Nephron progenitor cell (in vitro differentiated cells): ENCODE measurements around the gene DHX29.

ENCODE experiments used
- DNase-seq: peaks from one replicate; pipeline ENCODE4 v3.0.0; 2021
- H3K27ac Mint-ChIP-seq: 2 replicates; pipeline ENCODE4 v1.8.0; 2021; ENCODE audit warnings: mild to moderate bottlenecking, moderate library complexity, mixed read lengths
- H3K27me3 Mint-ChIP-seq: 2 replicates; pipeline ENCODE4 v1.8.0; 2021; ENCODE audit warnings: mild to moderate bottlenecking, low read depth, mixed read lengths; ENCODE audit not compliant: poor library complexity
- H3K36me3 Mint-ChIP-seq: 2 replicates; pipeline ENCODE4 v1.8.0; 2021; ENCODE audit warnings: low read depth, mixed read lengths
- H3K4me1 Mint-ChIP-seq: 2 replicates; pipeline ENCODE4 v1.8.0; 2021; ENCODE audit warnings: mixed read lengths
- H3K4me3 Mint-ChIP-seq: 2 replicates; pipeline ENCODE4 v1.8.0; 2021; ENCODE audit warnings: mild to moderate bottlenecking, moderate library complexity, mixed read lengths
- H3K9me3 Mint-ChIP-seq: 2 replicates; pipeline ENCODE4 v1.8.0; 2021; ENCODE audit warnings: mild to moderate bottlenecking, moderate library complexity, mixed read lengths
- TF ChIP-seq, protein P1 (sequence below): fragments of 200-600 bp; sonication (generic); IDR thresholded peaks from 2 replicates; pipeline ENCODE4 v1.5.0; 2021; ENCODE audit warnings: antibody characterized with exemption

The DHX29 gene

GRCh38 chr5:55258339-55258738, 49.2 kb downstream of the DHX29 start:
- H3K4me3 Mint-ChIP-seq = no peak overlapping the region
- TF ChIP-seq, protein P1, sequence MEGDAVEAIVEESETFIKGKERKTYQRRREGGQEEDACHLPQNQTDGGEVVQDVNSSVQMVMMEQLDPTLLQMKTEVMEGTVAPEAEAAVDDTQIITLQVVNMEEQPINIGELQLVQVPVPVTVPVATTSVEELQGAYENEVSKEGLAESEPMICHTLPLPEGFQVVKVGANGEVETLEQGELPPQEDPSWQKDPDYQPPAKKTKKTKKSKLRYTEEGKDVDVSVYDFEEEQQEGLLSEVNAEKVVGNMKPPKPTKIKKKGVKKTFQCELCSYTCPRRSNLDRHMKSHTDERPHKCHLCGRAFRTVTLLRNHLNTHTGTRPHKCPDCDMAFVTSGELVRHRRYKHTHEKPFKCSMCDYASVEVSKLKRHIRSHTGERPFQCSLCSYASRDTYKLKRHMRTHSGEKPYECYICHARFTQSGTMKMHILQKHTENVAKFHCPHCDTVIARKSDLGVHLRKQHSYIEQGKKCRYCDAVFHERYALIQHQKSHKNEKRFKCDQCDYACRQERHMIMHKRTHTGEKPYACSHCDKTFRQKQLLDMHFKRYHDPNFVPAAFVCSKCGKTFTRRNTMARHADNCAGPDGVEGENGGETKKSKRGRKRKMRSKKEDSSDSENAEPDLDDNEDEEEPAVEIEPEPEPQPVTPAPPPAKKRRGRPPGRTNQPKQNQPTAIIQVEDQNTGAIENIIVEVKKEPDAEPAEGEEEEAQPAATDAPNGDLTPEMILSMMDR = no peak

GRCh38 chr5:55254802-55255201, 52.7 kb downstream of the DHX29 start:
- no peak for DNase-seq
- Mint-ChIP-seq H3K4me3 (no peak overlapping the region), H3K9me3 (no peaks in the 10 kb centered on the region), H3K36me3 (peaks cover 15% of the 10 kb centered on the region), H3K27ac (peak overlapping the region; percentile 11), H3K4me1 (peaks cover 6% of the 10 kb centered on the region), H3K27me3 (no peaks in the 10 kb centered on the region)
- TF ChIP-seq, protein P1 = no peak

More at GRCh38 chr5:55258339-55258738, 49.2 kb downstream of the DHX29 start:
- Mint-ChIP-seq H3K27ac (no peak overlapping the region), H3K9me3 (no peaks in the 10 kb centered on the region), H3K4me1 (peaks cover 6% of the 10 kb centered on the region), H3K27me3 (no peaks in the 10 kb centered on the region), H3K36me3 (peaks cover 29% of the 10 kb centered on the region)
- no peak for DNase-seq

DNA sequence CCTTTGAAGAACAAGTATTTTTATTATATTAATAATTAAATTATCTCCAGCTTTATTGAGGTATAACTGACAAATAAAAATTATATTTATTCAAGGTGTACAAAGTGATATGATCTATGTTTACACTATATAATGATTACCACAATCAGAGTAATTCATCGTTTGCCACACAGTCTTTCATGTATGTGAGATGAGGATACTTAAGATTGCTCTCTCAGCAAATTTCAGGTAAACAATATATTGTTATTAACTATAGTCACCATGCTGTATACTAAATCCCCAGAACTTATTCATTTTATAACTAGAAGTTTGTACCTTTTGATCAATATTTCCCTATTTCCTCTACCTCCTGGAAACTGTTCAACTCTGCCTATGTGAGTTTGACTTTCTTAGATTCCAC, 57.4 kb downstream of the DHX29 start:
- peaks cover 4% of the 10 kb centered on the region for H3K27me3 Mint-ChIP-seq
- H3K36me3 Mint-ChIP-seq = peaks cover 9% of the 10 kb centered on the region
- peaks cover 24% of the 10 kb centered on the region for H3K9me3 Mint-ChIP-seq
- DNase-seq = no peak
- H3K4me3 Mint-ChIP-seq = no peak overlapping the region
- H3K27ac Mint-ChIP-seq = no peak overlapping the region
- TF ChIP-seq, protein P1 = no peak
- H3K4me1 Mint-ChIP-seq = no peaks in the 10 kb centered on the region

- Mint-ChIP-seq H3K9me3 (peaks cover 3% of the 10 kb centered on the region), H3K4me3 (no peak overlapping the region), H3K4me1 (no peaks in the 10 kb centered on the region), H3K27me3 (peaks cover 24% of the 10 kb centered on the region), H3K36me3 (no peaks in the 10 kb centered on the region), H3K27ac (no peak overlapping the region)
- no peak for DNase-seq
- TF ChIP-seq, protein P1 = no peak
These were observed 65.7 kb downstream of the DHX29 start for GRCh38 chr5:55241746-55242145.

DNA sequence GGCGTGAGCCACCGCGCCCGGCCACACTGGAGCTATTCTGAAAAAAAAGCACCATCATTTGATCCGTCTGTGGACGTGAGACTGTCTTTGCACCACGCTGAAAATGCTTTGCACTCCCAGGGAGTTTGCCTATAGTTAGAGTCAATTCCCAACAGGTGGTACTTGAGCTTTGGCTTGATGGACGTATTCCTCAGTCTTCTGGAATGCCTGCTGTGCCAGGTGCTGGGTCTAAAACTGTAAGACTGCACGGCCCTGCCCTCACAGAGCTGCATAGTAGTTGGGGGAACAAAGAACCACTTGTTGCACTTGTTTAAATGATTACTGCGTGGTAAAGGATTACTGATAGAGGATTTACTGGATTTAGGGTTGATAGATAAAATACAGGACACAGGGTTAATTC, 70.7 kb downstream of the DHX29 start:
- Mint-ChIP-seq H3K27me3 (peaks cover 64% of the 10 kb centered on the region), H3K9me3 (no peaks in the 10 kb centered on the region), H3K27ac (no peak overlapping the region), H3K4me3 (no peak overlapping the region), H3K4me1 (peaks cover 20% of the 10 kb centered on the region), H3K36me3 (no peaks in the 10 kb centered on the region)
- TF ChIP-seq, protein P1 = no peak
- no peak for DNase-seq

DNA sequence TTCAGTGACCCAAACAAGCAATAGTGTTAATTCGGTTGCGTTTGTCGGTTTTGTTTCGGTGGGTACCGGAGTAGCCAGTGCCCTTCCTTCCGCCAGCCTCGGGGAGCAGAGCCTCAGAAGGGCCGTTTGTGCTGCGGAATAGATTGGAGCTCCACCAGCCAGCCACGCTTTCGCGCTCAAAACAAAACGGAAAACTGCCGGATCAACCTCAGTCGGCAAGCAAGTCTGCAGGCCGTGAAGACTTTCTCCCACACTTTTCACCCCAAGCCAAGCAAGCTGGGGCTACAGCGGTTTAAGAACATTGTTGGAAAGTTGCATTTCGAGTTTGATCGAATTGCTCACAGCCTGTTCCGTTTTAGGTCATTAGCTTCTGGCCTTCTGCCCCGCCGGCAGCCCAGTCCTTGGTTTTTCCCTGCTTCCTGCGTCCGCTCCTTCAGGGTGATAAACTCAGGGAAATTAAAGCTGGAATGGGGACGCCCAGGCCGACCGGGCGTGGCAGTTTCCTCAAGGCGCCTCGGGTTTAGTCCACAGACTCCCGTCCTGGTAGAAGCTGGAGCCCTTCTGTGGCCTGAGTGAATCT, 73.3 kb downstream of the DHX29 start:
- peak overlapping the region; percentile 54 for H3K27ac Mint-ChIP-seq
- no peaks in the 10 kb centered on the region for H3K36me3 Mint-ChIP-seq
- H3K4me3 Mint-ChIP-seq = peak overlapping the region; percentile 89
- peaks cover 79% of the 10 kb centered on the region for H3K27me3 Mint-ChIP-seq
- H3K9me3 Mint-ChIP-seq = no peaks in the 10 kb centered on the region
- H3K4me1 Mint-ChIP-seq = peaks cover 31% of the 10 kb centered on the region
- peak; percentile 37 for DNase-seq
- TF ChIP-seq, protein P1 = no peak
